H1 (cell line): Measurements from ENCODE around the gene DIDO1. TPM values are rescaled to one million over a fixed set of nuclear protein-coding genes. Genes with fewer than 3 reads are reported as not detected.

Source experiments
- PHF8 ChIP-seq: fragments of 200-600 bp; sonication (generic); conservative IDR thresholded peaks from 2 replicates; pipeline ENCODE4 v1.7.1; 2012; ENCODE audit warnings: low read depth, mild to moderate bottlenecking, inconsistent platforms, low read length, moderate library complexity
- ZNF274 ChIP-seq: IDR thresholded peaks from 2 replicates; pipeline ENCODE4 v1.7.0; 2012; ENCODE audit warnings: low read length, borderline replicate concordance; ENCODE audit errors: extremely low read depth
- polyA plus RNA-seq, 7 experiments: library from polyadenylated mRNA; depleted of rRNA in 3 of 7; stranded (reverse) in 5 of 7; unstranded in 2 of 7; fragments of >200 nt in 5 of 7; fragments of 200-250 nt in 2 of 7; gene quantifications; 1 replicate in 5 of 7; 2 replicates in 1 of 7; 4 replicates in 1 of 7; pipeline versions ENCODE4 v1.2.1 to v1.2.3, GENCODE V29; 2011 to 2013; ENCODE audit warnings: missing spikeins in 2 of 7, mixed read lengths in 2 of 7
- total RNA-seq: library from RNA; stranded (reverse); fragmentation: NEBNext Ultra II Directional; extraction: Animal tissue kit (Norgen Biotek cat#: 25700); gene quantifications from 2 replicates; pipeline ENCODE4 v1.2.1, GENCODE V29; 2021

Gene DIDO1
- total and polyA plus RNA-seq, 2 of the 8 experiments (the other 6 are each of a cell fraction or from before 2014, with no cell fraction given): 53.6 to 82.8 TPM

- TF ChIP-seq PHF8: no peak
- no peak for TF ChIP-seq ZNF274
- TF ChIP-seq, all 59 proteins: peak for 0
Observed at GRCh38 chr20:62944746-62945145, 18.4 kb upstream of the DIDO1 start (continued).
